RWPE2 (cell line): ENCODE measurements around the gene ARHGEF4.

Experiments used
- ATAC-seq: fragments of 200-7000 bp; cut with Tn5 transposase; 3 replicates; pipeline ENCODE4 v1.9.1; 2021; ENCODE audit warnings: low read depth
- DNase-seq: peaks from one replicate; pipeline ENCODE4 v3.0.0-alpha.2; 2020; ENCODE audit warnings: low spot score
- H3K27ac ChIP-seq: fragments of 450-650 bp; 2 replicates; pipeline ENCODE4 v1.5.1; 2017; ENCODE audit warnings: mild to moderate bottlenecking; ENCODE audit not compliant: poor library complexity, severe bottlenecking
- H3K27me3 ChIP-seq: fragments of 250-450 bp; sonication (Bioruptor Pico); 2 replicates; pipeline ENCODE4 v1.5.1; 2021; ENCODE audit warnings: mild to moderate bottlenecking, moderate library complexity; ENCODE audit not compliant: insufficient read depth, poor library complexity, severe bottlenecking
- H3K36me3 ChIP-seq: fragments of 250-450 bp; sonication (Bioruptor Pico); 2 replicates; pipeline ENCODE4 v1.5.1; 2020; ENCODE audit warnings: low read depth, mild to moderate bottlenecking, moderate library complexity
- H3K4me1 ChIP-seq: fragments of 250-450 bp; sonication (Bioruptor Pico); 2 replicates; pipeline ENCODE4 v1.5.1; 2021; ENCODE audit warnings: mild to moderate bottlenecking, moderate library complexity; ENCODE audit not compliant: insufficient read depth, poor library complexity, severe bottlenecking
- H3K4me3 ChIP-seq: fragments of 250-450 bp; sonication (Bioruptor Pico); 2 replicates; pipeline ENCODE4 v1.5.1; 2021; ENCODE audit warnings: mild to moderate bottlenecking, moderate library complexity; ENCODE audit not compliant: severe bottlenecking
- H3K9me3 ChIP-seq: fragments of 250-450 bp; sonication (Bioruptor Pico); 2 replicates; pipeline ENCODE4 v1.5.1; 2021; ENCODE audit warnings: mild to moderate bottlenecking, moderate library complexity; ENCODE audit not compliant: severe bottlenecking
- CTCF ChIP-seq: fragments of 450-650 bp; IDR thresholded peaks from one replicate; pipeline ENCODE4 v1.5.1; 2017; ENCODE audit warnings: mild to moderate bottlenecking, moderate library complexity; ENCODE audit not compliant: poor library complexity, severe bottlenecking

ARHGEF4 gene

GRCh38 chr2:130808482-130809268 lies 28.0 kb upstream of the ARHGEF4 start:
- Histone ChIP-seq H3K4me3 (no peak overlapping the region), H3K4me1 (peaks cover 28% of the 10 kb centered on the region), H3K9me3 (no peaks in the 10 kb centered on the region), H3K27ac (peak overlapping the region; percentile 98), H3K36me3 (no peaks in the 10 kb centered on the region), H3K27me3 (no peaks in the 10 kb centered on the region)
- TF ChIP-seq CTCF = no peak
- DNase-seq = peak; percentile 96
- peak; percentile 80 for ATAC-seq

- no peaks in the 10 kb centered on the region for H3K27me3 ChIP-seq
- H3K4me1 ChIP-seq = peaks cover 28% of the 10 kb centered on the region
- H3K27ac ChIP-seq = peak overlapping the region; percentile 98
- H3K36me3 ChIP-seq = no peaks in the 10 kb centered on the region
- H3K9me3 ChIP-seq = no peaks in the 10 kb centered on the region
- no peak for TF ChIP-seq CTCF
- DNase-seq (no peak), ATAC-seq (no peak)
- H3K4me3 ChIP-seq = no peak overlapping the region
These were observed 26.2 kb upstream of the ARHGEF4 start for GRCh38 chr2:130810490-130810889.

- H3K27me3 ChIP-seq = no peaks in the 10 kb centered on the region
- no peak for ATAC-seq
- no peak for DNase-seq
- no peak for TF ChIP-seq CTCF
- H3K36me3 ChIP-seq = no peaks in the 10 kb centered on the region
- no peak overlapping the region for H3K4me3 ChIP-seq
- no peak overlapping the region for H3K27ac ChIP-seq
- H3K9me3 ChIP-seq = no peaks in the 10 kb centered on the region
- peaks cover 9% of the 10 kb centered on the region for H3K4me1 ChIP-seq
These were observed 23.0 kb upstream of the ARHGEF4 start for GRCh38 chr2:130813722-130814121.

GRCh38 chr2:130814931-130815680 lies 21.6 kb upstream of the ARHGEF4 start:
- no peak overlapping the region for H3K4me3 ChIP-seq
- ATAC-seq (no peak), DNase-seq (no peak)
- TF ChIP-seq CTCF = no peak
- no peaks in the 10 kb centered on the region for H3K4me1 ChIP-seq
- no peaks in the 10 kb centered on the region for H3K27me3 ChIP-seq
- H3K9me3 ChIP-seq = no peaks in the 10 kb centered on the region
- no peaks in the 10 kb centered on the region for H3K36me3 ChIP-seq
- no peak overlapping the region for H3K27ac ChIP-seq
